Activated T-cell treated with anti-CD3 and anti-CD28 coated beads for 48 hours (primary cell): ENCODE results near the gene ATXN3L.

ENCODE experiments used
- DNase-seq: peaks from one replicate; pipeline ENCODE4 v3.0.0-alpha.2; 2020; ENCODE audit warnings: low read depth

ATXN3L gene

GRCh38 chrX:13319953-13320352 is at the start of gene ATXN3L:
Gene ATXN3L (minus strand): TSS chrX:13320053. CDS start chrX:13319934, 119 bp downstream.
- no peak for DNase-seq

DNA sequence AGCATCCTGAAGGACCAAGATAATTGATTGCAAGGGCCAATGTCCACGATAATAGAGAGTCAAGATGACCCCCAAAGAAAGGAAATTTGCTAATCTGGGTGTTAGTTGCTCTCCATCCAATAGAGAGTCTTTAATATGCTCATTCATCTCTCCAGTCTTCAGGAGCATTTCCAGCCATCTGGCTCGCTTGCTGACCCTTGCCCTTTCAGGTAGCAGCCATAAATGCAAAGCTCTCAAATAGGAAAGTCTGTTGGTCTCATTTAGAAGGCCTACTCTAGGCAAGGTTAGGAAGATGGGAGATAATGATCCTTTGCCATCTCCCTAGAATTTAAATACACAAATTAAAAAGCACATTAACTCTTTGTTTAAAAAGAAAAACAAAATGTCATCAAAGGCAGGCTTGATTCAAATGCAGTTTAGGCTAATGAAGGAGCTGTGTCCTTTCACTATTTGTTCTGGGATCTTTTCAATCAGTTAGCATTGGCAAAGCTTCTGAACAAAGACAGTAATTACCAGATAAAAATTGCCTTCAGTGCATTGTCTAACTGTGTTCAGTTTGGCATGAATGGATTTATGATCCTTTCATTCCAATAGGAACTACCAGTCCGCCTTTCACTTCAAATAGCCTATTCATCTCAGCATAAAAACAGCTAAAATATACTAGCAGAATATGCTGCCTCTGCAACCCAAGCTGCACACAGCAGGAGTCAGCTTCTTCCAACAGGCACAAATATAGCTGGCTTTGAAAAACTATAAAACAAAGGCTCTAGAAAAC is 49.6 kb upstream of the ATXN3L start:
- DNase-seq: no peak

DNA sequence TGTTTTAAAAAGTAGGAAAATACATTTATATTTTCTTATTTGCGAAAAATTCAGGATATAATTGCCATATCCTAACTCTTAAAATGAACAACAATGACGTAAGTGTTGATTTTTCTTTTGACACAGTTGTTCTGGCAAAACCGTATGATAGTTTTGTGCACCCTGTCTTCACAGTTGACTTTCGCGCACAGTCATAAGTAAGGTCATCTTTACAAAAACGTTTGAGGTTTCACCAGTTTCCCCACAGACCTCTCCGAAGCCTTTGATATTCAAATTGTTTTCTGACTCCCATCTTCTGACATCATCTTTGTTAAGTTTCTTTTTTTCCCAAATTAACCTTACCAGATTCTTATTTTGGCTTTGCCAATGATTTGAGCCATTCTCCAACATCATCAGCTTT is 48.1 kb upstream of the ATXN3L start:
- DNase-seq: no peak

- DNase-seq: no peak
Measured at GRCh38 chrX:13366698-13367097, 46.8 kb upstream of the ATXN3L start.

DNA sequence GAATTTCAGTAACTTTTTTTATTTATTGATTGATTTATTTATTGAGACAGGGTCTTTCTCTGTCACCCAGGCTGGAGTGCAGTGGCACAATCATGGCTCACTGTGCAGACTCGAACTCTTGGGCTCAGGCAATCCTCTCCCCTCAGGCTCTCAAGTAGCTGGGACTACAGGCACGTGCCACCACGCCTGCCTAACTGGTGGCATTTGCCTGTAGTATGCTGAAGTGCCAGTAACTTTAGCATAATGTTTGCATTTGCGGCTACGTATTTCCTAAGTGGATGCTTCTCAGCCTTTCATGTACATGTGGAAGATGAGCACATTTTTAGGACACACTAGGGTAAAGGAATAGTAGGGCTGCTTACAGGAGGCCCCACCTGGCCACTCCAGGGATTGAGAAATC is 45.3 kb upstream of the ATXN3L start:
- no peak for DNase-seq

DNA sequence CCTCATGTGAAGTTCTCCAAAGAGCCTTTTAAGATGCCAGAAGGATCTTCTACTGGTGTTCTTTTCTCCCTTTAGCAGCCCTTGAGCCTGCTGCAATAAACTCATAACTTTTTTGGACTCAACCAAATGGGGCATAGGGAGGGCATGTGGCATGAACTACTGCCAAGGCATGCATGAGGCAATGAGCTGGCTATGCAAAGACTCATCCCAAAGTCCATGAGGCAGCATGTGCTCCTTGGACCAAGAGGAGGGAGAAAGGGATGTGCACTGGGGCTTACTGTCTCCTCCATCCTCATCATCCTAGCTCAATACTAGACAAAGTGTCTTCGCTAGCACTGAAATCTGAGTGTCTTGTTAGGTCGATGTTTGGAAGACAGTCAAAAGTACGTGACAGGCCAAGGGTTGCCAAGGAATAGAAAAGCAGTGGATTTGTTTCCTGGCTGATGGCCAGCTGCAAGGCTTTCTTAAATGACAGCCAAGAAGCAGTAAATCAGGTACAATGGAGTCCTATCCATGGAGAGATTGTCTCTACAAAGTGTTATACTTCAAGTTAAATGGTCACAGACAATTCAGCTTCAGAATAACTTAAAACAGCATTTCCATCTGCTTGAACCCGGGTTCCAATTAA is 44.5 kb upstream of the ATXN3L start:
- no peak for DNase-seq

GRCh38 chrX:13360146-13360545 is 40.3 kb upstream of the ATXN3L start:
- no peak for DNase-seq

GRCh38 chrX:13357925-13358324 is 38.1 kb upstream of the ATXN3L start:
- no peak for DNase-seq

GRCh38 chrX:13346646-13347045 is 26.8 kb upstream of the ATXN3L start:
- no peak for DNase-seq

GRCh38 chrX:13345438-13345837 is 25.6 kb upstream of the ATXN3L start:
- DNase-seq: no peak

- no peak for DNase-seq
Measured at GRCh38 chrX:13345037-13345436, 25.2 kb upstream of the ATXN3L start.

- DNase-seq: no peak
Measured at GRCh38 chrX:13341491-13342101, 21.7 kb upstream of the ATXN3L start.

DNA sequence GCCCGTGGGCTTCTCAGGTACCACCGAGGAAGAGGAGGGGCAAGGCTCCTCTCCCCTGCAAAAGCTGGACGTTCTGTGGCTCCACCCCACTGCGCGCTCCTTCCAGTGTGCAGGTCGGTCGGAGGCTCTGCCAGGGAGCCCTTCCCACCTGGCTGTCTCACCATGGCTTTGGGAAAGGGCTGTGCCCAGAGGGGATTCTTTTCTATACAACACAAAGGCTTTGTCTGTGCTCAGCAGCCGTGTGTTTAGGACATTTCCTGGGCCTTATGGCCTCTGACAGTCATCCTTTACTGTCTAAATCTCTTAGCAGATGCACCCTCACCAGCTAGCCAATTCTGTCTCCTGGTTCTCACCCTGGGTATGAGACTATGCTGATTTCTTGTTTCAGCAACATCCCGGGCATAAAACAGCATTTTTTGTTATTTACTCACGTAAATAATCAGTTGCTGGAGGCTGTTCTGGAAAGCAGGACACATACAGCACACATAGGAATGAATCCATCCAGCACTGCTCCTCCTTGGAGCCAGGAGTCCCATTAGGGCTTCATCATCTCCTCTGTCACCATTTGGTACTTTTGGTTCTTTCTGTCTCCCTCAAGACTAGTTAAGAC is 20.4 kb upstream of the ATXN3L start:
- DNase-seq: no peak

- DNase-seq: no peak
Measured at GRCh38 chrX:13339607-13340006, 19.8 kb upstream of the ATXN3L start.

- no peak for DNase-seq
Measured at GRCh38 chrX:13338996-13339515, 19.2 kb upstream of the ATXN3L start.

- no peak for DNase-seq
Measured at GRCh38 chrX:13334491-13334890, 14.6 kb upstream of the ATXN3L start.

GRCh38 chrX:13330446-13330845 is 10.6 kb upstream of the ATXN3L start:
- DNase-seq: no peak

GRCh38 chrX:13327666-13328065 is 7.8 kb upstream of the ATXN3L start:
- DNase-seq: no peak

GRCh38 chrX:13323241-13323640 is 3.4 kb upstream of the ATXN3L start:
- DNase-seq: no peak

GRCh38 chrX:13317366-13317765 is 2.5 kb downstream of the ATXN3L start:
- no peak for DNase-seq

- DNase-seq: no peak
Measured at GRCh38 chrX:13311560-13311959, 8.3 kb downstream of the ATXN3L start.

- DNase-seq: no peak
Measured at GRCh38 chrX:13309631-13310030, 10.2 kb downstream of the ATXN3L start.

- DNase-seq: no peak
Measured at GRCh38 chrX:13307041-13307440, 12.8 kb downstream of the ATXN3L start.
